Smooth muscle cell (in vitro differentiated cells): ENCODE results near the gene CD300A. TPM values are rescaled to one million over a fixed set of nuclear protein-coding genes. Genes with fewer than 3 reads are reported as not detected.

Experiments used
- DNase-seq: peaks from one replicate; lab custom pipeline; 2025; ENCODE audit not compliant: unreplicated experiment; lab: John Stamatoyannopoulos, UW
- H2AFZ ChIP-seq: fragments of 200-600 bp; sonication (generic); 2 replicates; pipeline ENCODE4 v1.6.0; 2016; ENCODE audit warnings: antibody characterized with exemption, low read depth, mild to moderate bottlenecking
- H3F3A ChIP-seq: fragments of 200-600 bp; sonication (generic); 2 replicates; pipeline ENCODE4 v1.6.0; 2017; ENCODE audit warnings: antibody characterized with exemption, low read depth
- H3K27ac ChIP-seq: fragments of 200-600 bp; sonication (generic); 2 replicates; pipeline ENCODE4 v1.5.1; 2016; ENCODE audit warnings: low read depth, mild to moderate bottlenecking
- H3K27me3 ChIP-seq: fragments of 200-600 bp; sonication (generic); 2 replicates; pipeline ENCODE4 v1.6.1; 2016; ENCODE audit warnings: low read depth, mild to moderate bottlenecking
- H3K36me3 ChIP-seq: fragments of 200-600 bp; sonication (generic); 2 replicates; pipeline ENCODE4 v1.5.1; 2016; ENCODE audit warnings: low read depth
- H3K4me1 ChIP-seq: fragments of 200-600 bp; sonication (generic); 2 replicates; pipeline ENCODE4 v1.5.1; 2016; ENCODE audit warnings: low read depth
- H3K4me2 ChIP-seq: fragments of 200-600 bp; sonication (generic); 2 replicates; pipeline ENCODE4 v1.6.0; 2016; ENCODE audit warnings: mild to moderate bottlenecking
- H3K4me3 ChIP-seq: fragments of 200-600 bp; sonication (generic); 2 replicates; pipeline ENCODE4 v1.5.1; 2016; ENCODE audit warnings: mild to moderate bottlenecking
- H3K79me2 ChIP-seq: fragments of 200-600 bp; sonication (generic); 2 replicates; pipeline ENCODE4 v1.6.0; 2016; ENCODE audit warnings: low read depth, mild to moderate bottlenecking
- H3K9ac ChIP-seq: fragments of 200-600 bp; sonication (generic); 2 replicates; pipeline ENCODE4 v1.6.0; 2016; ENCODE audit warnings: low read depth
- H3K9me3 ChIP-seq: fragments of 200-600 bp; sonication (generic); replicated peaks from 2 replicates; pipeline ENCODE4 v1.5.1; 2016; ENCODE audit warnings: low read depth
- H4K20me1 ChIP-seq: fragments of 200-600 bp; sonication (generic); 2 replicates; pipeline ENCODE4 v1.6.0; 2016; ENCODE audit warnings: low read depth
- CTCF ChIP-seq: fragments of 200-600 bp; sonication (generic); IDR thresholded peaks from 2 replicates; pipeline ENCODE4 v1.5.1; 2017; ENCODE audit warnings: borderline replicate concordance, mild to moderate bottlenecking, antibody characterized with exemption; ENCODE audit not compliant: insufficient read depth, poor library complexity, severe bottlenecking
- WGBS: methylation state at CpG from one replicate; pipeline ENCODE4 v1.1.7; 2016; ENCODE audit warnings: low lambda C conversion rate; 5-methylcytosine and 5-hydroxymethylcytosine counted together
- polyA plus RNA-seq: library from polyadenylated mRNA; unstranded; fragments of >200 nt; fragmentation: Nextera tagmentation; extraction: Ambion mirVana; gene quantifications from 2 replicates; pipeline ENCODE4 v1.2.1, GENCODE V29; 2016
- total RNA-seq: library from RNA; depleted of rRNA; stranded (reverse); fragments of >200 nt; gene quantifications from 2 replicates; pipeline ENCODE4 v1.2.3, GENCODE V29; 2014

The CD300A gene
- total and polyA plus RNA-seq, 2 experiments from 2014 or later: not detected

- Histone ChIP-seq H3K27ac (no peak overlapping the region), H3K4me3 (no peak overlapping the region), H3K9ac (no peak overlapping the region), H4K20me1 (no peaks in the 10 kb centered on the region), H3K4me1 (no peaks in the 10 kb centered on the region), H2AFZ (no peak overlapping the region), H3K36me3 (no peaks in the 10 kb centered on the region), H3K79me2 (no peaks in the 10 kb centered on the region), H3K4me2 (no peak overlapping the region), H3K27me3 (peaks cover 13% of the 10 kb centered on the region), H3K9me3 (no peaks in the 10 kb centered on the region), H3F3A (no peaks in the 10 kb centered on the region)
- WGBS: 86% methylated on average over 5 of the region's 5 CpGs
- no peak for TF ChIP-seq CTCF
- DNase-seq: no peak
Measured at GRCh38 chr17:74529243-74529642, 62.8 kb downstream of the CD300A start.

DNA sequence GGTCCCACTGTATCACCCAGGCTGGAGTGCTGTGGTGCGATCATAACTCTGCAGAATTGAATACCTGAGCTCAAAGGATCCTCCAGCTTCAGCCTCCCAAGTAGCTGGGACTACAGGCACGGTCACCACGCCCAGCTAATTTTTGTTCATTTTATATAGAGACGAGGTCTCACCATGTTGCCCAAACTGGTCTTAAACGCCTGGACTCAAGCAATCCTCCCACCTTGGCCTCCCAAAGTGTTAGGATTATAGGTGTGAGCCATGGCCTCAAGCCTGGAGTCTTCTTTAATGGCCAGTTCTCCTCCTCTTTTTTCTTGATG, 64.4 kb downstream of the CD300A start:
- Histone ChIP-seq H3K4me3 (no peak overlapping the region), H3K27me3 (peaks cover 7% of the 10 kb centered on the region), H2AFZ (no peak overlapping the region), H3F3A (no peaks in the 10 kb centered on the region), H4K20me1 (no peaks in the 10 kb centered on the region), H3K27ac (no peak overlapping the region), H3K4me1 (no peaks in the 10 kb centered on the region), H3K9me3 (no peaks in the 10 kb centered on the region), H3K9ac (no peak overlapping the region), H3K4me2 (no peak overlapping the region), H3K36me3 (no peaks in the 10 kb centered on the region), H3K79me2 (no peaks in the 10 kb centered on the region)
- WGBS: 87% methylated on average over 5 of the region's 5 CpGs
- DNase-seq: no peak
- no peak for TF ChIP-seq CTCF

DNA sequence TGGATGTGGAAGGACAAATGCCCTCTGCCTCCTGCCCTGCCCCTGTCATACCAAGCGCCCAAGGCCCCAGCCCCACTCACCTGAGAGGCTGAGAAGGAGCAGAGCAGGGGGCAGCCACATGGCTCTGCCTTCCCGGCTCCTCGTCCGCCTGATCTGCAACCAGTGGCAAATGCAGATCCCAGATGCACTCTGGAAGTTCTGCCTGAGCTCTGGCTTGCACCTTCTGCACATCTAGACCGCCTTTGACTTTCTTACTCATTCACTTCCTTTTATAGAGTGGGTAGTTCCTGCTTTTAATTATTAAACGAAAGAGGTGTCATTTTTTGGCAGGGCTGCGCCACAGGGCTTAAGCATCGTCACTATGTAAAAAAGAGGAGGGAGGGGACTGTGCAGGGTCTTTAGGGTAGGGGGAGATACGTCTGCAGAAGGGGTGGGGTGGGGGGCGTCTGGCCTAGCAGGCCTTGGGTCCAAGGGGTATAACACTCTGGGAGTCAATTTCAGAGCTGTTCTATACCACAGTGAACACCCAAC, 64.9 kb downstream of the CD300A start, which contains the start of gene CD300LB:
TSS of gene CD300LB (minus strand) at position 245 of the 531 bp plus-strand sequence. CDS start at position 120, 125 bp downstream.
- H3K9ac ChIP-seq: no peak within 1 kb of the TSS
- DNase-seq: no peak
- 80% methylated on average over 10 of the region's 10 CpGs for WGBS
- no peak within 1 kb of the TSS for H2AFZ ChIP-seq
- H3K9me3 ChIP-seq: no peaks in the 10 kb centered on the region
- TF ChIP-seq CTCF: no peak
- H3F3A ChIP-seq: no peaks in the 10 kb centered on the region
- peaks cover 7% of the 10 kb centered on the region for H3K27me3 ChIP-seq
- H3K27ac ChIP-seq: no peak within 1 kb of the TSS
- no peaks in the 10 kb centered on the region for H3K36me3 ChIP-seq
- no peaks in the 10 kb centered on the region for H4K20me1 ChIP-seq
- no peak within 1 kb of the TSS for H3K4me3 ChIP-seq
- H3K4me2 ChIP-seq: no peak within 1 kb of the TSS
- H3K79me2 ChIP-seq: no peaks in the 10 kb centered on the region
- no peaks in the 10 kb centered on the region for H3K4me1 ChIP-seq

- Histone ChIP-seq H3K9ac (no peak overlapping the region), H3K36me3 (no peaks in the 10 kb centered on the region), H2AFZ (no peak overlapping the region), H3K9me3 (no peaks in the 10 kb centered on the region), H3K4me3 (no peak overlapping the region), H3K27me3 (peaks cover 14% of the 10 kb centered on the region), H4K20me1 (no peaks in the 10 kb centered on the region), H3K4me2 (no peak overlapping the region), H3K27ac (no peak overlapping the region), H3K4me1 (no peaks in the 10 kb centered on the region), H3F3A (no peaks in the 10 kb centered on the region), H3K79me2 (no peaks in the 10 kb centered on the region)
- TF ChIP-seq CTCF: no peak
- no peak for DNase-seq
- WGBS: 70% methylated on average over 10 of the region's 10 CpGs
Measured at GRCh38 chr17:74532115-74532514, 65.7 kb downstream of the CD300A start.
